Measurements from ENCODE around the gene S100A12.

Gene S100A12

GRCh38 chr1:153365696-153366095, 9.7 kb downstream of the S100A12 start:
- Histone ChIP-seq H3K9me2 (replicated peaks; ENCODE audit: insufficient read depth, low read length) (no peaks in the 10 kb centered on the region), H3K36me3 (ENCODE audit: low read length) (no peaks in the 10 kb centered on the region), H3K9me3 (ENCODE audit: insufficient read depth, low read length) (no peaks in the 10 kb centered on the region), H3K27me3 (ENCODE audit: low read length) (no peaks in the 10 kb centered on the region), H3K9ac (ENCODE audit: low read length) (no peak overlapping the region), H3K79me2 (ENCODE audit: insufficient read depth, low read length) (no peaks in the 10 kb centered on the region), H3K4me3 (ENCODE audit: insufficient read depth, low read length, poor library complexity, severe bottlenecking) (no peak overlapping the region), H4K20me1 (ENCODE audit: low read depth, low read length) (no peaks in the 10 kb centered on the region), H2AFZ (ENCODE audit: low read depth, low read length, severe bottlenecking) (no peak overlapping the region), H3K4me2 (ENCODE audit: low read depth, low read length, poor library complexity, severe bottlenecking) (no peak overlapping the region), H3K27ac (ENCODE audit: low read depth, low read length) (no peak overlapping the region), H3F3A (ENCODE audit: insufficient read depth) (no peaks in the 10 kb centered on the region)
- TF ChIP-seq CTCF (IDR thresholded peaks at IDR 0.05; ENCODE audit: insufficient read depth, low read length, poor library complexity, severe bottlenecking) (no peak), EZH2phosphoT487 (conservative IDR thresholded peaks at IDR 0.05; ENCODE audit: low read length) (no peak)

DNA sequence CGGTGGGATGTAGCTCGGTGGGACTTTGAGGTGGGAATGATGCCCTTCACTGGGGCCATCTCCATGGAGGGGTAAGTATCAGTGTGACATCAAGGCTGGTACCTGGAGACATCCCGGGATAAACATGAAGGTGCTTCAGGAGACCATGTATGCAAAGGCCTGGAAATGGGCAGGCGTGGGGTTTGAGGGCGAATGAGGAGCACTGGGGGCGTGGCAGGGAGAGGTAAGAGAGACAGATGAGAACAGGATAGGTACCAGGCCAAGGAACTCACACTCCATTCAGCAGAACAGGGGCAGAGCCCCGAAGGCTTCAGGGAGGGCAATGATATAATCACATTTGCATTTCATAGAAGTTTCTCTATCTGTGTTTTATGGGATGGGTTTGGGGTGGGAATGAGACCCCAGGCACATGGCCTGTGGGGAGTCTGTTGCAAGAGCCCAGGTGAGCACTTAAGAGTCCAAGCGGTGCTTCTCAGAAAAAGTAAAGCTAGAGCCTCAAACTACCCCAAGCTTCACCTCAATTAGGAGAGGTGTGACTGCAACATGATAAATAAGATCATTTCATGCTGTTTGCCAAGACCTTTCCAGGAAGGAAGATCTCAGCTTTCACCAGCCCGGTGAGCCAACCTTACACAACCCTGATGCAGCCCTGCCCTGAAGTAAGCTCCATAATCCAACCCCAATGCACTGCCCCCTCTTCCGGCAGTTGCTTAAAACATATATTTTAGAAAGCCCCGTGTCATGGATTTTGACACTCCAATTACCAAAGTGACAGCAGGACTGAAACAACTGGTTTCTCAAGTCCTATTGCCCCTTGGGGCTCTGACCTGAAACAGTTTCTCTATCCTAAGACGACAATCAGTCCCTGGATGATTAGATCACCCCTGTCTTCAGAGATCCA, 10.4 kb downstream of the S100A12 start:
- H3K4me3 ChIP-seq (ENCODE audit: insufficient read depth, low read length, poor library complexity, severe bottlenecking): no peak overlapping the region
- H3K9me3 ChIP-seq (ENCODE audit: insufficient read depth, low read length): no peaks in the 10 kb centered on the region
- no peaks in the 10 kb centered on the region for H3F3A ChIP-seq (ENCODE audit: insufficient read depth)
- TF ChIP-seq CTCF (IDR thresholded peaks at IDR 0.05; ENCODE audit: insufficient read depth, low read length, poor library complexity, severe bottlenecking): no peak
- no peak for TF ChIP-seq EZH2phosphoT487 (conservative IDR thresholded peaks at IDR 0.05; ENCODE audit: low read length)
- no peaks in the 10 kb centered on the region for H3K36me3 ChIP-seq (ENCODE audit: low read length)
- H3K27me3 ChIP-seq (ENCODE audit: low read length): no peaks in the 10 kb centered on the region
- H3K27ac ChIP-seq (ENCODE audit: low read depth, low read length): no peak overlapping the region
- H4K20me1 ChIP-seq (ENCODE audit: low read depth, low read length): no peaks in the 10 kb centered on the region
- no peak overlapping the region for H2AFZ ChIP-seq (ENCODE audit: low read depth, low read length, severe bottlenecking)
- no peaks in the 10 kb centered on the region for H3K79me2 ChIP-seq (ENCODE audit: insufficient read depth, low read length)
- H3K9ac ChIP-seq (ENCODE audit: low read length): no peak overlapping the region
- H3K9me2 ChIP-seq (replicated peaks; ENCODE audit: insufficient read depth, low read length): no peaks in the 10 kb centered on the region
- H3K4me2 ChIP-seq (ENCODE audit: low read depth, low read length, poor library complexity, severe bottlenecking): no peak overlapping the region

DNA sequence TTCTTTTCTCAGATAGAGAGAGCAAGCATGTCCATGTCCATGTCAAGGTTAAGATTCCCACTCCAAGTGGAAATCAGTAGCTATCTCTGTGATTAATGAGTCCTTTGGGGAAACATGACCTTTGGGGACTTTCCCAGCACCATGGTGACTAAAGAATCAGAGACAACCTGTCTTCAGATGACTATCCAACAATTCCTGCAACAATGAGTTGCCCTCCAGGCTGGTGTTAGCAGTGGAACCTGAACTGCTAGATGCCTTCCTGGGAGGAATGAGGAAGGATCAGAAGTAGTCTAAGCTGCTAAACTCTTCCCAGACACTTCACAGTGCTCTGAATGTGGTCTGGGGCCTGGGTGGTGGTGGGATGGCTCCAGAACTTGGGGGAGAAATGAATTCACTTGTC, 11.3 kb downstream of the S100A12 start:
- no peaks in the 10 kb centered on the region for H4K20me1 ChIP-seq (ENCODE audit: low read depth, low read length)
- no peaks in the 10 kb centered on the region for H3K9me2 ChIP-seq (replicated peaks; ENCODE audit: insufficient read depth, low read length)
- H3F3A ChIP-seq (ENCODE audit: insufficient read depth): no peaks in the 10 kb centered on the region
- H3K27ac ChIP-seq (ENCODE audit: low read depth, low read length): no peak overlapping the region
- H3K36me3 ChIP-seq (ENCODE audit: low read length): no peaks in the 10 kb centered on the region
- no peaks in the 10 kb centered on the region for H3K79me2 ChIP-seq (ENCODE audit: insufficient read depth, low read length)
- no peak overlapping the region for H3K9ac ChIP-seq (ENCODE audit: low read length)
- no peak overlapping the region for H2AFZ ChIP-seq (ENCODE audit: low read depth, low read length, severe bottlenecking)
- H3K4me2 ChIP-seq (ENCODE audit: low read depth, low read length, poor library complexity, severe bottlenecking): no peak overlapping the region
- H3K27me3 ChIP-seq (ENCODE audit: low read length): no peaks in the 10 kb centered on the region
- H3K4me3 ChIP-seq (ENCODE audit: insufficient read depth, low read length, poor library complexity, severe bottlenecking): no peak overlapping the region
- TF ChIP-seq EZH2phosphoT487 (conservative IDR thresholded peaks at IDR 0.05; ENCODE audit: low read length) (no peak), CTCF (IDR thresholded peaks at IDR 0.05; ENCODE audit: insufficient read depth, low read length, poor library complexity, severe bottlenecking) (no peak)
- H3K9me3 ChIP-seq (ENCODE audit: insufficient read depth, low read length): no peaks in the 10 kb centered on the region

Data from SU-DHL-6 (cell line).